CD4-positive, alpha-beta T cell treated with Interleukin-1 beta for 1 hour (primary cell): ENCODE data around the gene CUEDC1.

ENCODE experiments used
- DNase-seq, 2 donors: peaks; one replicate each; pipeline ENCODE4 v3.0.0-alpha.2; 2020 to 2022

The CUEDC1 gene

DNA sequence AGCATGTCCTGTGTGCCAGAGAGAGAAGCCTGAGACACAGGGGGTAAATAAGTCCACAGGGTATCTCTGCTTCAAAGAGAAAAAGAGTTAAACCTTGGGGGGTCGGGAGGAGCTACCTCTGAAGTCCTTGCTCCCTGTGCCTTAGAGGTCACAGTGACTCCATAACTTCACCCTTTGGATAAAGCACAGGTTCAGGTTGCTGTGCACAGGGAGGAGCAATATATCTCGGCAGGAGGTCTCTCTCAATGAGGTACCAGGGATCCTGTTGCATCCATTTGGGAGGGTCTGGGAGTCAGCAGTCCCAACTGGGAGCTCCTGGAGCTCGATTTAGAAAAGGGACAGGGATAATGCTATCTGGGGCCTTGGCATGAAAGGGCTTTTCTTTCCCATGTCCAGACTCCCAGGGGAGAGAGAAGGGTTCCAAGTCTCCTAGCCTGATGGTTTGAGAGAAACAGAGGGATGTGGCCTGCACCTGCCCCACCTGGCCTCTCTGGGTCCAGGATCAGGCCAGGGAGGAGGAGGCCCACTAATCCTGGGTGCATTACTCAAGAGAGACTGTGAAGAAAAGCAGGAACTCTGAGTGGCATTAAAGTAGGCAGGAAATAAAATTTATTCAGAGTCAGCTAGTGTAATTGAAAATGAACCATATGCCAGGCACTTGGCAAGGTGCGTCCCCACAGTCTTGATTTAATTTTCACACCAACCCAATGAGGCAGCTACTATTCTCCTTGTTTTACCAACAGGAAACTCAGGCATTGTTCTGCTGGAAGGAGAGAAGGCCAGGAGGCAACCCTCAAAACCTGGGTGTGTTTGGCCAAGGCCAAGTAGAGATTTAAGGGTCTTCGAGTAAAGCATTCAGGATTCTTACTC lies 40.7 kb downstream of the CUEDC1 start:
- no peak for DNase-seq

GRCh38 chr17:57913575-57914272 lies 41.5 kb downstream of the CUEDC1 start:
- no peak for DNase-seq

DNA sequence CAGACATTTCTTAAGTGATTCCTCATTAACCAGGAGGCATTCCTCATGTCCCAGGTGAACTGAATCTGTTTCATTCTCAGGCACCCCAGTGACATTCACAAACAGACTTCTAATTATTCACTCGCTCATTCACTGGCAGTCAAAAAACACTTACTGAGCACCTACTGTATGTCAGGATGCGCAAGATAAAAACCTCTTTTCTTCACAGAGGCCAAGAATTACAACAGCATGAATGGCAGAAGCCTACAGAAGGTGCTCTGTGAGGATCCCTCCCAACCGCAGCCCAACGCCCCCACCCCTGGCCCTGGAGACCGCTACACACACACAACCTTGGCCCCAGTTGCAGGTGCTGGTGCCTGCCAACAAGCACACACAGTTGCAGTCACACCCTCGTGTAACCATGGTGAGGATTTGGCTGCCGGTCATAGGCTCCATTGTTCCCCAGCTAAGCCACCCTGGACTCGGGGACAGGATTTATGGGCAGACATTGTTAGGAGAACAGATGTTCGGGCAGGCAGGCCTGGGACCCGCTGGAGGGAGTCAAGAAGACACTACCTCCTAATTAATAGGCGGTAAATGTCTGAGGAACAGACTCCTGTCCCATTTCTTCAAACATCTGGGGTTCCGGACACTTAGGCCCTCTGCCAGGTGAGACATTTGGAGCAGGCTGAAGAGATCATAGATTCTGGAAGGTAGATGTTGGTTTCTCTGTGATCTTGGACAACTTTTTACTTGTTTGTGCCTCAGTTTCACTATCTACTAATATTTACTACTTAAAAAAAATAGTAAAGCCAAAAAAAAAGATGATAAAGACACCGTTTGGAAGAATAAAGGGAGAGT lies 43.2 kb downstream of the CUEDC1 start:
- DNase-seq: no peak

- DNase-seq: no peak
Observed at GRCh38 chr17:57910462-57911420, 44.5 kb downstream of the CUEDC1 start.

DNA sequence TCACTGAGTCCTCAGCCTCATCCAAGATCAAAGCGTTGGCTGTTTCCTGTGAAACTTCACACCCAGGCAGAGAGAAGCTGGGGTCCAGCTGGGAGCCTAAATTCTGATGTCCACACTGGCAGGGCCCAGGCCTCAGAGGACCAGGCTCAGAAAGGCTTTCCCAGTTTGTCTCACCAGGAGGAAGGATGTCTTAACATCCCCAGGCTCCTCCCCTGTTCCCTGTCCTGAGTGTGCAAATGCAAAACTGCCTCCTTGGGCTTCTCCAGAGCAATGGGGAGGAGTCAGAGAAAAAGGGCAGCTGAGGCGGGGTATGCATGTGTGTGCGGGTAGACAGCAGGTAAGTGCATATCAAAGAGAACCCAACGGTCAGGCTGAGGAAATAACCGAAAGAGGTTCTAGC lies 45.7 kb downstream of the CUEDC1 start:
- DNase-seq: no peak

DNA sequence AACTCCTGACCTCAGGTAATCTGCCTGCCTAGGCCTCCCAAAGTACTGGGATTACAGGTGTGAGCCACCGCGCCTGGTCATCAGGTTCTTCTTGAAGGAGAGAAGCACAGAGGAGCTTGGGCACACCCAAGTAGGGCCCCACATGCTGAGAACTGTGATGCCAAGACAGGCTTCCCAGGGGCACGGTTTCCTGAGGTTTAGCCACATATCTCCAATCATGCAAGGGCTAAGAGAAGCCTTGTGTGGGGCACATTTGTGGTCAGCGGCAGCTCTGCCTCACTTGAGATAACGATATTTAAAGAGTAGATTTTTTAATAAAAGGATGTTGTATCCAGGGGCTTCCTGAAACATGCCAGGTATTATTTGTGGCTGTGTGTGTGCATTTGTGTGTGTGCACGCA lies 46.9 kb downstream of the CUEDC1 start:
- no peak for DNase-seq

DNA sequence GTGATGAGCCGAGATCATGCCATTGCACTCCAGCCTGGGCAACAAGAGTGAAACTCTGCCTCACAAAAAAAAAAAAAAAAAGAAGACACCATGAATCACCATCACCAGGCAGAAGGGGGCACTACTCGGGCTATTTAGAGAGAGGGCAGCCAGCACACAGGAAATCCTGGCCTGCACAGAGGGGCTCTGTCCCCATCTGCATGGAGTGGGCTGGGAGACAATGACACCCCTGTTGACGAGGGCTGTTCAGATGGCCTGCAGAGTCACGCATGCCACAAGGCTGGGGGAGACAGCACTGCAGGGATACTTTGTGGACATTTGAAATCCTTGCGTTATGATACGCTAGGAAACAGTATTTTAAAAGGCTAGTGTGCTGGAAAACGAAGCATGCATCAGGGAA lies 48.3 kb downstream of the CUEDC1 start:
- DNase-seq: no peak

DNA sequence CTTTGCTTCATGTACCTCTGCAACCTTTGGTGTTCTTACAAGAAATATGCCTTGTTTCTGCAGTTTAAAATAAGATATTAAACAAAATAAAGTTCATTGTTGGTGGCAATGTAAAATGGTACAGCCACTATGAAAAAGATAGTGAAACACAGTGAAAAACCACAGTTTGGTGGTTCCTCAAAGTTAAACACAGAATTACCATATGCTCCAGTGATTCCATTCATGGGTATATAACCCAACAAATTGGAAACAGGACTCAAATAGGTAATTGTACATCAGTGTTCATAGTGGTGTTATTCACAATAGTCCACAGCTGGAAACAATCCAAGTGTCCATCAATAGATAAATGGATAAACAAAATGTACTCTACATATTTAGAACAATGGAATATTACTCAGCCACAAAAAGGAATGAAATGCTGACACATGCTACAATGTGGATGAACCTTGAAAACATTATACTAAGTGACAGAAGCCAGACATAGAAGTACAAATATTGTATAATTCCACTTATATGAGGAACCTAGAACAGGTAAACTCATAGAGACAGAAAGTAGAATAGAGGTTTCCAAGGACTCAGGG lies 49.2 kb downstream of the CUEDC1 start:
- DNase-seq: no peak

GRCh38 chr17:57903961-57904360 lies 51.3 kb downstream of the CUEDC1 start:
- DNase-seq: no peak

DNA sequence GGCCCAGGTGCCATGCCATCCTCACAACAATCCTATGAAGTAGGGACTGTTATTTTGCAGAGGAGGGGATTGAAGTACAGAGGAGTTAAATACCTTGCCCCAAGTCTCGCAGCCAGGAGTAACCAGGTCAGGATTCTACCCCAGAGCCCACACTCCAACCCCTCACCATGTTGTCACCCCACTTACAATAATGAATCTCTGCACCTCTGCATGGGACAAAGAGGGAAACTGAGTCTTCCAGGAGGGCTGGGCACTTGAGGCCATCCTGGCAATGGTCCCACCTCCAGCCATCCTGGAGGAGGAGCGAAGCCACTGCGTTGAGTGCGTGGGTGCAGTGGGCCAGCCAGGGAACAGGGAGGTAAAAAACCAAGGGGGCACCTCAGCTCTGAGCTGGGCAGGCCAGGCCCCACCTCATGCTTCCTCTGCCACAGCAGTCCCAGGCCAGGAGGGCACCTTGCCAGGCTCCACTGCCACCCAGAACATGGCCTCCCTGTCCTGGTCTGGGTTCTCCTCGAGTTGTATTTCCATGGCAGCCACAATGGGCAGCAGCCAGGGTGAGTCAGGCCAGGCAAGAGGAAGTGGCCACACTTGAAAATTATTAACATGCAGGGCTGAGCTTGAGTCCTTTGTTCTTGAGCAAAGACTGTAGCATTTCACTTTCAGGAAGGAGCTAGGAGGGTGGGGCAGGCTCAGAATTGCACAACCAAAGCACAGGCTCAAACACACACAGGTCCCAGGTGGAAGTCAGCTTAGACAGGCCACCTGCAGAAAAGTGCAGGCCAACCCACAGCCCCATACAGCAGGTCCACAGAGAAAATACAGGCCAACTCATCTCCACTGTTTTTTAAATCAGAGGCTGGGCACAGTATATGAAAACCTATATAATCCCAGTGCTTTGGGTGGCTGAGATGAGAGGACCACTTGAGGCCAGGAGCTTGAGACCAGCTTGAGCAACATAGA lies 52.1 kb downstream of the CUEDC1 start:
- peak; percentile 7 to 63 for DNase-seq

DNA sequence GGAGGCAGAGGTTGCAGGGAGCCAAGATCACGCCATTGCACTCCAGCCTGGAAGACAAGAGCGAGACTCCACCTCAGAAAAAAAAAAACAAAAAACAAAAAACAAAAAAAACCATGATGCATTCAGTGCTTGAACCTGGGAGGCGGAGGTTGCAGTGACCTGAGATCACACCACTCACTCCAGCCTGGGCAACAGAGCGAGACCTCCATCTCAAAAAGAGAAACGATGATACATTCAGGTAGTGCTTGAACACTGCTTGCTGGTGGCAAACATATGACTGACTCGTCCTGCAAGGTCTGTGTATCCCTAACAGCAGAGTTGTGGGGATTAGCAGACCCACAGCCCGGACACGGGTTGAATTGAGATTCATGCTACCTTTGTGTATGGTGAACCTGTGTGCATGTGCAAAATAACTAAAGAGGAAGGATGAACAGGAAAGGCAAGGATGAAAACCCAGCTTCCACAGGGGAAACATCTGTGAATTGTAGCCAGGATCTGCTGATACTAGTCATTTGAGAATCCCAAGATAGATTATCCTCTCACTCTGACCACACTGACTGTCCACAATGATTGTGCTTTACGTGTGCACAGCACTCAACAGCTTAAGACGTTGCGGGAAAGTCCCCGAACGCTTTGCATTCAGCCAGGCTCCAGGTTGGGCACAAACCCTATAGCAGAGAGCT lies 53.0 kb downstream of the CUEDC1 start:
- no peak for DNase-seq

- DNase-seq: no peak
Observed at GRCh38 chr17:57900991-57901743, 54.0 kb downstream of the CUEDC1 start.

DNA sequence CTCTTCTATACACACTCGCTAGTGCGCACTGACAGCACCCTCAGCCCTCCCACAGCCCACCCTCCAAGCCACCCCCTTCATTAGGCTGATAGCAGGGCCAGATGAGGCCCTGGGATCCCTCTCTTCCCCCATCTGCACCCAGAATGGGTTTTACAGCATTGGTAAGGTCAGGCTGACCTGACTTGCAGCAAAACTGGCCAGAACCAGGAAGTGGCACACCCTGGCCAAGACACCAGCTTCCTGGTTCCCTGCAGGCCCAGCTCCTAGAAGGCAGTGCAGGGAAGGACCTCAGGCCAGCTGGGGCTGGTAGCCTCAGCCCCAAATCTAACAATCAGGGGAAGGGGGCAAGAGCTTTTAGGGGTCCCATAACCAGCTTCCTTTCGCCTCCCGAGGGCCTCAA lies 55.4 kb downstream of the CUEDC1 start:
- DNase-seq: peak in 1 of 2 donors; percentile 42

DNA sequence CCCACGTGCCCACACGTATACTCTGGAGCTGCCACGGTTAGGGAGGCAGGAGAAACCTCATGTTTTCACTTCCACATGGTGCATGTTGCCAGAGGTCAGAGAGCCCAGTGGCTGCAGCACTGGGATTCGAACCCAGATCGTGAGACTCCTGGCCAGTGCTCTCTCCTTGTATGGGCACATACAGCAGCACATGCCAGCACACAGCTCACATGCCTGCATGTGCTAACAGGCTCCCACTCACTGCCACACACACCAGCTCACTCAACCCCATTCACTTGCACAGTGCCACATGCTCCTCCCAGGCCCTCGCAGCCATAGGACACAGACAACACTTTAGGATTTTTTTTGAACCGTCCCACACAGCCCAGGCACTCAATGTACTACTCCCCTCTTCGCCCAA lies 55.8 kb downstream of the CUEDC1 start:
- DNase-seq: no peak

DNA sequence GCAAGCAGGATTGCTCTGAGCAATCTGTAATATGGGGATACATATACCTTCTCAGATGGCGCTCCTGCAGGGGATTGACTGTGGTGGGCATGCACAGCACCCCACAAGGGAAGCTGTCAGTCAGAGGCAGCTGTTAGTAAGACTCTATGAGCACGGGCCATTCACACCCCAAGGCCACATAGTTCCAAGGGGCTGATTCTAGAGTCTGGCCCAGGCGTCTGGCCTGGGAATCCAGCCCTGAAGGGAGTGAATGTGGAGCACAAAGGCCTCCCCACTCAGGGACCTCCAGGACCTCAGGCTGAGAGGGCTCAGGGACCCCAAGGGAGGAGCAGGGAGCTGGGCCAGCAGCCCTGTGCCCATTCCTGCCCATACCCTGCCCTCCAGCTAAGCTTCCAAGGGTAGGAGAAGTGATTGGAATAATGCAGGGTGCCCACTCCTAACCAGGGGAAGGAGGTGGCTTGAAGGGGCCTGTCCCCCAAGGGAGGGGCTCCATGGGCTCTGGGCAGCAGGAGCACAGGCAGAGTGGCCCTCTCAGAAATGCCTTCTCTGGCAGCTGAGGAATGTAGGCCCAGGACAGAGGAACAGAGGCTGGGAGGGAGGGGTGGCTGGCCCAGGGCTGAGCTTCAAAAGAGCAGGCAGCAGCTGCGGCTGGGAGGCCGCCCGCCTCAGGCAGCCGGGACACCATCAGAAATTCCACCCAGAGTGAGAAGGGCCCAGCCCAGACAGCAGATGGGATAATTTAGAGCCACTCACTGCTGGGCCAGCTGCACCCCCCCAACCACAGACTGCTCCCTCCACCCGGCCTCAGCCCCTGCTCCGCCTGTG lies 56.5 kb downstream of the CUEDC1 start:
- DNase-seq: no peak

- DNase-seq: no peak
Observed at GRCh38 chr17:57895382-57896060, 59.7 kb downstream of the CUEDC1 start.

- no peak for DNase-seq
Observed at GRCh38 chr17:57894848-57895247, 60.4 kb downstream of the CUEDC1 start.
